ENCODE data around the gene PGC.

Gene PGC

GRCh38 chr6:41716516-41717391 lies 30.4 kb downstream of the PGC start:
- TF ChIP-seq CTCF (IDR thresholded peaks at IDR 0.05; ENCODE audit: borderline replicate concordance, extremely low read depth, low read length, poor library complexity, severe bottlenecking) = no peak
- no peak for TF ChIP-seq EZH2 (IDR thresholded peaks at IDR 0.05; ENCODE audit: borderline replicate concordance, low read depth, low read length, severe bottlenecking)
- DNase-seq = no peak
- no peak overlapping the region for H3K4me2 ChIP-seq (ENCODE audit: insufficient read depth, low read length)
- ATAC-seq (ENCODE audit: insufficient read depth, low read depth) = no peak
- H3K9me3 ChIP-seq (ENCODE audit: insufficient read depth, low read length, severe bottlenecking) = no peaks in the 10 kb centered on the region
- no peak overlapping the region for H3K9ac ChIP-seq (ENCODE audit: low read depth, low read length)
- no peaks in the 10 kb centered on the region for H3K79me2 ChIP-seq (ENCODE audit: insufficient read depth, low read length)
- H3K4me3 ChIP-seq (ENCODE audit: low read depth in 1 of 2, low read length in 2 of 2) = no peak overlapping the region
- no peaks in the 10 kb centered on the region for H3K4me1 ChIP-seq (ENCODE audit: insufficient read depth, low read length)
- H4K20me1 ChIP-seq (ENCODE audit: insufficient read depth, low read length) = 0 out of 2 replicates have a peak, but pooled peaks cover 3% of the 10 kb centered on the region
- no peaks in the 10 kb centered on the region for H3K27me3 ChIP-seq (ENCODE audit: insufficient read depth, low read length, poor library complexity)
- H3K36me3 ChIP-seq (ENCODE audit: insufficient read depth, low read length) = no peaks in the 10 kb centered on the region
- no peak overlapping the region for H3K27ac ChIP-seq (ENCODE audit: low read length)
- no peak overlapping the region for H2AFZ ChIP-seq (ENCODE audit: low read depth, low read length)

- no peak for DNase-seq
- no peak overlapping the region for H3K27ac ChIP-seq (ENCODE audit: low read length)
- no peaks in the 10 kb centered on the region for H3K27me3 ChIP-seq (ENCODE audit: insufficient read depth, low read length, poor library complexity)
- no peak overlapping the region for H3K4me2 ChIP-seq (ENCODE audit: insufficient read depth, low read length)
- H3K4me3 ChIP-seq (ENCODE audit: low read depth in 1 of 2, low read length in 2 of 2) = no peak overlapping the region
- 0 out of 2 replicates have a peak, but pooled peaks cover 3% of the 10 kb centered on the region for H4K20me1 ChIP-seq (ENCODE audit: insufficient read depth, low read length)
- H3K9ac ChIP-seq (ENCODE audit: low read depth, low read length) = no peak overlapping the region
- 0 out of 3 replicates have a peak, but pooled peaks have one; percentile 27 for ATAC-seq (ENCODE audit: insufficient read depth, low read depth)
- no peak for TF ChIP-seq EZH2 (IDR thresholded peaks at IDR 0.05; ENCODE audit: borderline replicate concordance, low read depth, low read length, severe bottlenecking)
- no peak for TF ChIP-seq CTCF (IDR thresholded peaks at IDR 0.05; ENCODE audit: borderline replicate concordance, extremely low read depth, low read length, poor library complexity, severe bottlenecking)
- no peaks in the 10 kb centered on the region for H3K9me3 ChIP-seq (ENCODE audit: insufficient read depth, low read length, severe bottlenecking)
- no peaks in the 10 kb centered on the region for H3K79me2 ChIP-seq (ENCODE audit: insufficient read depth, low read length)
- no peak overlapping the region for H2AFZ ChIP-seq (ENCODE audit: low read depth, low read length)
- no peaks in the 10 kb centered on the region for H3K4me1 ChIP-seq (ENCODE audit: insufficient read depth, low read length)
- H3K36me3 ChIP-seq (ENCODE audit: insufficient read depth, low read length) = no peaks in the 10 kb centered on the region
These were observed 31.2 kb downstream of the PGC start for GRCh38 chr6:41715795-41716515.

GRCh38 chr6:41714556-41715273 lies 32.5 kb downstream of the PGC start:
- Histone ChIP-seq H3K27ac (ENCODE audit: low read length) (no peak overlapping the region), H3K4me1 (ENCODE audit: insufficient read depth, low read length) (no peaks in the 10 kb centered on the region), H3K9me3 (ENCODE audit: insufficient read depth, low read length, severe bottlenecking) (no peaks in the 10 kb centered on the region), H3K36me3 (ENCODE audit: insufficient read depth, low read length) (no peaks in the 10 kb centered on the region), H3K4me2 (ENCODE audit: insufficient read depth, low read length) (no peak overlapping the region), H4K20me1 (ENCODE audit: insufficient read depth, low read length) (no peaks in the 10 kb centered on the region), H3K79me2 (ENCODE audit: insufficient read depth, low read length) (no peaks in the 10 kb centered on the region), H3K27me3 (ENCODE audit: insufficient read depth, low read length, poor library complexity) (no peaks in the 10 kb centered on the region), H3K4me3 (ENCODE audit: low read depth in 1 of 2, low read length in 2 of 2) (no peak overlapping the region), H3K9ac (ENCODE audit: low read depth, low read length) (no peak overlapping the region), H2AFZ (ENCODE audit: low read depth, low read length) (no peak overlapping the region)
- ATAC-seq (ENCODE audit: insufficient read depth, low read depth) (no peak), DNase-seq (no peak)
- TF ChIP-seq EZH2 (IDR thresholded peaks at IDR 0.05; ENCODE audit: borderline replicate concordance, low read depth, low read length, severe bottlenecking) (no peak), CTCF (IDR thresholded peaks at IDR 0.05; ENCODE audit: borderline replicate concordance, extremely low read depth, low read length, poor library complexity, severe bottlenecking) (no peak)
